Measurements from ENCODE around the gene GGA3.

- TF ChIP-seq EZH2 (IDR thresholded peaks at IDR 0.05; ENCODE audit: low read depth), result no peak
- TF ChIP-seq, protein P1, sequence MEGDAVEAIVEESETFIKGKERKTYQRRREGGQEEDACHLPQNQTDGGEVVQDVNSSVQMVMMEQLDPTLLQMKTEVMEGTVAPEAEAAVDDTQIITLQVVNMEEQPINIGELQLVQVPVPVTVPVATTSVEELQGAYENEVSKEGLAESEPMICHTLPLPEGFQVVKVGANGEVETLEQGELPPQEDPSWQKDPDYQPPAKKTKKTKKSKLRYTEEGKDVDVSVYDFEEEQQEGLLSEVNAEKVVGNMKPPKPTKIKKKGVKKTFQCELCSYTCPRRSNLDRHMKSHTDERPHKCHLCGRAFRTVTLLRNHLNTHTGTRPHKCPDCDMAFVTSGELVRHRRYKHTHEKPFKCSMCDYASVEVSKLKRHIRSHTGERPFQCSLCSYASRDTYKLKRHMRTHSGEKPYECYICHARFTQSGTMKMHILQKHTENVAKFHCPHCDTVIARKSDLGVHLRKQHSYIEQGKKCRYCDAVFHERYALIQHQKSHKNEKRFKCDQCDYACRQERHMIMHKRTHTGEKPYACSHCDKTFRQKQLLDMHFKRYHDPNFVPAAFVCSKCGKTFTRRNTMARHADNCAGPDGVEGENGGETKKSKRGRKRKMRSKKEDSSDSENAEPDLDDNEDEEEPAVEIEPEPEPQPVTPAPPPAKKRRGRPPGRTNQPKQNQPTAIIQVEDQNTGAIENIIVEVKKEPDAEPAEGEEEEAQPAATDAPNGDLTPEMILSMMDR (conservative IDR thresholded peaks at IDR 0.05), result no peak
These were observed 43.3 kb downstream of the GGA3 start for GRCh38 chr17:75218131-75218530.
